GM12878 (cell line): ENCODE results near the gene ATF4. TPM values are rescaled to one million over a fixed set of nuclear protein-coding genes. Genes with fewer than 3 reads are reported as not detected.

Experiments
- ATAC-seq: fragments of 200-7000 bp; cut with Tn5 transposase; 3 replicates; pipeline ENCODE4 v1.9.1; 2020; ENCODE audit warnings: mild to moderate bottlenecking, moderate library complexity
- BruUV-seq: library from RNA; stranded (reverse); fragments of 400-500 nt; replicated peaks from 2 replicates; lab custom pipeline; 2021; lab: Mats Ljungman, UMichigan
- CTCF ChIA-PET: fragments of 300-600 bp; sonication (Branson Sonifier 250); formaldehyde crosslinking; extraction: SDS; loops from one replicate; lab custom pipeline; 2021; ENCODE audit warnings: inconsistent platforms; lab: Yijun Ruan, JAX
- POLR2A ChIA-PET: fragments of 350-600 bp; formaldehyde crosslinking; extraction: SDS; loops from one replicate; lab custom pipeline; 2021; ENCODE audit warnings: inconsistent platforms; lab: Charles Lee
- RAD21 ChIA-PET: fragments of 300-600 bp; sonication (Branson Sonifier 250); formaldehyde crosslinking; loops from one replicate; lab custom pipeline; 2023; ENCODE audit warnings: antibody characterized with exemption; ENCODE audit not compliant: unreplicated experiment; lab: Charles Lee
- SMC1A ChIA-PET: fragments of 300-600 bp; sonication (Branson Sonifier 250); formaldehyde crosslinking; loops from one replicate; lab custom pipeline; 2023; ENCODE audit not compliant: unreplicated experiment, uncharacterized antibody; lab: Charles Lee
- DNase-seq: peaks from one replicate; pipeline ENCODE4 v3.0.0-alpha.2; 2011; ENCODE audit warnings: low read depth, low spot score
- FAIRE-seq: peaks from 3 replicates; lab custom pipeline; 2011; peaks lifted over from hg19 to GRCh38; lab: Jason Lieb, UNC
- H2AFZ ChIP-seq: 2 replicates; pipeline ENCODE4 v1.6.0; 2011; ENCODE audit warnings: low read depth, low read length, control low read depth; ENCODE audit not compliant: control insufficient read depth
- H3K27ac ChIP-seq: 2 replicates; pipeline ENCODE4 v1.5.1; 2011; ENCODE audit warnings: control low read depth; ENCODE audit not compliant: control insufficient read depth, insufficient read depth
- H3K27me3 ChIP-seq, 2 experiments: replicated peaks in 1 of 2; 2 replicates each; pipeline versions ENCODE4 v1.6.0 to v1.6.1; 2011; ENCODE audit warnings: low read length in 1 of 2; ENCODE audit not compliant: control insufficient read depth in 2 of 2, insufficient read depth in 2 of 2
- H3K36me3 ChIP-seq, 2 experiments: 2 replicates each; pipeline ENCODE4 v1.5.1; 2011; ENCODE audit warnings: low read length in 1 of 2; ENCODE audit not compliant: control insufficient read depth in 2 of 2, insufficient read depth in 2 of 2
- H3K4me1 ChIP-seq: 2 replicates; pipeline ENCODE4 v1.6.1; 2011; ENCODE audit warnings: mild to moderate bottlenecking, low read length, moderate library complexity, mixed read lengths; ENCODE audit not compliant: control insufficient read depth, insufficient read depth
- H3K4me2 ChIP-seq: 2 replicates; pipeline ENCODE4 v1.6.0; 2011; ENCODE audit warnings: control low read depth; ENCODE audit not compliant: control insufficient read depth, insufficient read depth
- H3K4me3 ChIP-seq: fragments of 200-600 bp; sonication (generic); 2 replicates; pipeline ENCODE4 v1.5.1; 2016
- H3K79me2 ChIP-seq: 2 replicates; pipeline ENCODE4 v1.6.0; 2011; ENCODE audit warnings: low read length; ENCODE audit not compliant: control insufficient read depth, insufficient read depth
- H3K9ac ChIP-seq: 2 replicates; pipeline ENCODE4 v1.8.0; 2011; ENCODE audit warnings: low read length, control low read depth, mixed read lengths; ENCODE audit not compliant: control insufficient read depth, insufficient read depth
- H3K9me3 ChIP-seq: replicated peaks from 3 replicates; pipeline ENCODE4 v1.5.1; 2011; ENCODE audit warnings: mild to moderate bottlenecking, low read length; ENCODE audit not compliant: control insufficient read depth, insufficient read depth
- H4K20me1 ChIP-seq: 2 replicates; pipeline ENCODE4 v1.6.0; 2011; ENCODE audit not compliant: control insufficient read depth, insufficient read depth
- BHLHE40 ChIP-seq, 2 experiments: fragments of 450-650 bp in 1 of 2; IDR thresholded peaks; 2 replicates each; pipeline ENCODE4 v1.6.1; 2011 to 2017; ENCODE audit warnings: low read depth in 2 of 2, borderline replicate concordance in 1 of 2, improper control_type of control experiment in 1 of 2, low read length in 1 of 2, mild to moderate bottlenecking in 1 of 2
- CREB1 ChIP-seq: IDR thresholded peaks from 2 replicates; pipeline ENCODE4 v1.6.1; 2012; ENCODE audit warnings: low read depth, mild to moderate bottlenecking, inconsistent platforms
- ETV6 ChIP-seq, 2 experiments: fragments of 450-650 bp in 1 of 2; IDR thresholded peaks in 1 of 2; conservative IDR thresholded peaks in 1 of 2; 2 replicates each; pipeline ENCODE4 v1.6.1; 2014; ENCODE audit warnings: antibody characterized with exemption in 1 of 2, borderline replicate concordance in 1 of 2, low read depth in 1 of 2, mild to moderate bottlenecking in 1 of 2, moderate library complexity in 1 of 2
- IRF4 ChIP-seq: IDR thresholded peaks from 2 replicates; pipeline ENCODE4 v1.6.1; 2011; ENCODE audit warnings: low read depth, low read length
- KDM1A ChIP-seq: fragments of 200-600 bp; sonication (generic); IDR thresholded peaks from 2 replicates; pipeline ENCODE4 v1.6.1; 2016; ENCODE audit warnings: borderline replicate concordance
- NFIC ChIP-seq: IDR thresholded peaks from 2 replicates; pipeline ENCODE4 v1.6.1; 2012; ENCODE audit warnings: low read depth, mild to moderate bottlenecking, inconsistent platforms, low read length, moderate library complexity
- POU2F2 ChIP-seq: IDR thresholded peaks from 3 replicates; pipeline ENCODE4 v1.6.1; 2011; ENCODE audit warnings: low read depth, mild to moderate bottlenecking, low read length, borderline replicate concordance
- RBBP5 ChIP-seq: fragments of 200-600 bp; sonication (generic); conservative IDR thresholded peaks from 2 replicates; pipeline ENCODE4 v1.6.1; 2016
- SIN3A ChIP-seq: IDR thresholded peaks from 2 replicates; pipeline ENCODE4 v1.6.1; 2012; ENCODE audit warnings: low read depth, low read length, improper control_type of control experiment
- STAT3 ChIP-seq: IDR thresholded peaks from 2 replicates; pipeline ENCODE4 v1.6.1; 2011; ENCODE audit warnings: low read depth, low read length, improper control_type of control experiment
- SUZ12 ChIP-seq: fragments of 200-600 bp; sonication (generic); IDR thresholded peaks from one replicate; pipeline ENCODE4 v1.6.1; 2018; ENCODE audit warnings: antibody characterized with exemption, mild to moderate bottlenecking; ENCODE audit not compliant: unreplicated experiment
- TAF1 ChIP-seq: IDR thresholded peaks from 2 replicates; pipeline ENCODE4 v1.6.1; 2011; ENCODE audit warnings: mild to moderate bottlenecking, low read depth, low read length, borderline replicate concordance
- ZNF384 ChIP-seq: IDR thresholded peaks from 2 replicates; pipeline ENCODE4 v1.6.1; 2012; ENCODE audit warnings: low read depth, mild to moderate bottlenecking, low read length, improper control_type of control experiment, borderline replicate concordance
- ZNF622 ChIP-seq: fragments of 450-650 bp; IDR thresholded peaks from 2 replicates; pipeline ENCODE4 v1.6.1; 2017; ENCODE audit warnings: mild to moderate bottlenecking, inconsistent platforms
- WGBS: methylation state at CpG from one replicate; pipeline ENCODE4 v1.1.6; 2016; ENCODE audit warnings: low lambda C conversion rate; ENCODE audit not compliant: insufficient replicate concordance, insufficient coverage; ENCODE audit errors: missing lambda C conversion rate; 5-methylcytosine and 5-hydroxymethylcytosine counted together
- in situ Hi-C: fragments of 300-500 bp; cut with MboI; formaldehyde crosslinking; loops from 9 replicates; pipeline ENCODE4 v1.14.3; 2018; ENCODE audit warnings: mixed read lengths
- intact Hi-C: fragments of 100-400 bp; cut with micrococcal nuclease; formaldehyde crosslinking; loops from one replicate; pipeline ENCODE4 v1.14.2; 2022; ENCODE audit not compliant: unreplicated experiment
- polyA plus RNA-seq, 11 experiments: library from polyadenylated mRNA; depleted of rRNA in 4 of 11; unstranded in 6 of 11; stranded (reverse) in 5 of 11; fragments of >200 nt; fragmentation: Nextera tagmentation in 4 of 11; fragmentation: Illumina TruSeq in 1 of 11; extraction: Ambion mirVana in 4 of 11; extraction: Trizol in 1 of 11; gene quantifications; 1 replicate in 1 of 11; 2 replicates in 10 of 11; pipeline versions ENCODE4 v1.2.1 to v1.2.3, GENCODE V29; 2011 to 2016; ENCODE audit warnings: inconsistent platforms in 2 of 11, missing spikeins in 2 of 11, low read depth in 1 of 11
- total RNA-seq, 4 experiments: library from RNA; depleted of rRNA in 3 of 4; stranded (reverse); fragments of >200 nt in 3 of 4; fragmentation: Illumina TruSeq in 1 of 4; extraction: Trizol in 1 of 4; gene quantifications; 2 replicates each; pipeline versions ENCODE4 v1.2.1 to v1.2.3, GENCODE V29; 2013 to 2021
- TF ChIP-seq, protein P1 (sequence below): fragments of 450-650 bp; IDR thresholded peaks from 2 replicates; pipeline ENCODE4 v1.6.1; 2016; ENCODE audit warnings: mild to moderate bottlenecking
- TF ChIP-seq, protein P2 (sequence below): fragments of 450-650 bp; IDR thresholded peaks from 2 replicates; pipeline ENCODE4 v1.6.1; 2017; ENCODE audit warnings: mild to moderate bottlenecking, moderate library complexity

The ATF4 gene
- total and polyA plus RNA-seq, 10 of the 15 experiments (the other 5 are each of a cell fraction or from before 2014, with no cell fraction given) = 88.3 to 605 (median 320) TPM

DNA sequence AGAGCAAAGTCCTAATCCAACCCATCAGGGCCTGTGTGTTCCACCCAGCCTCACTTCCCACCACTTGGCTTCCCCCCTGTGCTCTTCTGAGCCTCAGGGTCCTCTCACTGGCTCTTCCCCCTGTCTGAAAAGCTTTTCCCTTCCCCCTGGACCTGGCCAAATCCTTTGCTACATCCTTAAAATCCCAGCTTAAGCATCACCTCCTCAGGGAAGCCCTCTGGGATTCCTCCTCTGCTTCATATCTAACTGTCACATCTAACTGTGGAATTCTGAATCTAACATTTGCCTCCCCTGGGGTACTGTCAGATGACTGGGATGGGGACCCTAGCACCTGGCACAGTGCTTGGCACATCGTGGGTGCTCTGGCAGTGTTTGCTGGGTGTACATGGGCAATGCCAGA, 51.2 kb downstream of the ATF4 start:
- ChIA-PET CTCF (no interaction called here), SMC1A (no interaction called here), POLR2A (no interaction called here), RAD21 (no interaction called here)
- Histone ChIP-seq H3K4me1 (no peaks in the 10 kb centered on the region), H3K27me3 (peaks cover 0 to 2% of the 10 kb centered on the region in 2 experiments; a peak in 3 of 4 replicates), H2AFZ (no peak overlapping the region), H3K27ac (no peak overlapping the region), H4K20me1 (no peaks in the 10 kb centered on the region), H3K36me3 (no peaks in the 10 kb centered on the region), H3K79me2 (no peaks in the 10 kb centered on the region), H3K9me3 (no peaks in the 10 kb centered on the region), H3K4me3 (no peak overlapping the region), H3K9ac (no peak overlapping the region), H3K4me2 (no peak overlapping the region)
- BruUV-seq = no TSS peak
- no peak for FAIRE-seq
- in situ Hi-C loops (no loop called here), intact Hi-C loops (no loop called here)
- DNase-seq = no peak
- 0% methylated on average over 1 of the region's 1 CpG for WGBS
- ATAC-seq = no peak
- TF ChIP-seq ZNF384 (no peak), ETV6 (conservative IDR thresholded peaks at IDR 0.05 in 1 of 2, IDR thresholded peaks at IDR 0.05 in 1 of 2; ENCODE audit: borderline replicate concordance in 1 of 2, low read depth in 1 of 2) (no peak), POU2F2 (no peak), NFIC (no peak), RBBP5 (no peak), TAF1 (no peak), CREB1 (no peak), BHLHE40 (IDR thresholded peaks at IDR 0.05; ENCODE audit: borderline replicate concordance in 1 of 2, low read depth in 2 of 2, low read length in 1 of 2) (no peak), ZNF622 (no peak), SUZ12 (no peak), STAT3 (no peak), KDM1A (no peak), IRF4 (no peak), SIN3A (no peak)
- TF ChIP-seq, protein P1, sequence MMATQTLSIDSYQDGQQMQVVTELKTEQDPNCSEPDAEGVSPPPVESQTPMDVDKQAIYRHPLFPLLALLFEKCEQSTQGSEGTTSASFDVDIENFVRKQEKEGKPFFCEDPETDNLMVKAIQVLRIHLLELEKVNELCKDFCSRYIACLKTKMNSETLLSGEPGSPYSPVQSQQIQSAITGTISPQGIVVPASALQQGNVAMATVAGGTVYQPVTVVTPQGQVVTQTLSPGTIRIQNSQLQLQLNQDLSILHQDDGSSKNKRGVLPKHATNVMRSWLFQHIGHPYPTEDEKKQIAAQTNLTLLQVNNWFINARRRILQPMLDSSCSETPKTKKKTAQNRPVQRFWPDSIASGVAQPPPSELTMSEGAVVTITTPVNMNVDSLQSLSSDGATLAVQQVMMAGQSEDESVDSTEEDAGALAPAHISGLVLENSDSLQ = no peak
- TF ChIP-seq, protein P2, sequence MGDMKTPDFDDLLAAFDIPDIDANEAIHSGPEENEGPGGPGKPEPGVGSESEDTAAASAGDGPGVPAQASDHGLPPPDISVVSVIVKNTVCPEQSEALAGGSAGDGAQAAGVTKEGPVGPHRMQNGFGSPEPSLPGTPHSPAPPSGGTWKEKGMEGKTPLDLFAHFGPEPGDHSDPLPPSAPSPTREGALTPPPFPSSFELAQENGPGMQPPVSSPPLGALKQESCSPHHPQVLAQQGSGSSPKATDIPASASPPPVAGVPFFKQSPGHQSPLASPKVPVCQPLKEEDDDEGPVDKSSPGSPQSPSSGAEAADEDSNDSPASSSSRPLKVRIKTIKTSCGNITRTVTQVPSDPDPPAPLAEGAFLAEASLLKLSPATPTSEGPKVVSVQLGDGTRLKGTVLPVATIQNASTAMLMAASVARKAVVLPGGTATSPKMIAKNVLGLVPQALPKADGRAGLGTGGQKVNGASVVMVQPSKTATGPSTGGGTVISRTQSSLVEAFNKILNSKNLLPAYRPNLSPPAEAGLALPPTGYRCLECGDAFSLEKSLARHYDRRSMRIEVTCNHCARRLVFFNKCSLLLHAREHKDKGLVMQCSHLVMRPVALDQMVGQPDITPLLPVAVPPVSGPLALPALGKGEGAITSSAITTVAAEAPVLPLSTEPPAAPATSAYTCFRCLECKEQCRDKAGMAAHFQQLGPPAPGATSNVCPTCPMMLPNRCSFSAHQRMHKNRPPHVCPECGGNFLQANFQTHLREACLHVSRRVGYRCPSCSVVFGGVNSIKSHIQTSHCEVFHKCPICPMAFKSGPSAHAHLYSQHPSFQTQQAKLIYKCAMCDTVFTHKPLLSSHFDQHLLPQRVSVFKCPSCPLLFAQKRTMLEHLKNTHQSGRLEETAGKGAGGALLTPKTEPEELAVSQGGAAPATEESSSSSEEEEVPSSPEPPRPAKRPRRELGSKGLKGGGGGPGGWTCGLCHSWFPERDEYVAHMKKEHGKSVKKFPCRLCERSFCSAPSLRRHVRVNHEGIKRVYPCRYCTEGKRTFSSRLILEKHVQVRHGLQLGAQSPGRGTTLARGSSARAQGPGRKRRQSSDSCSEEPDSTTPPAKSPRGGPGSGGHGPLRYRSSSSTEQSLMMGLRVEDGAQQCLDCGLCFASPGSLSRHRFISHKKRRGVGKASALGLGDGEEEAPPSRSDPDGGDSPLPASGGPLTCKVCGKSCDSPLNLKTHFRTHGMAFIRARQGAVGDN = no peak
